SK-N-MC (cell line): ENCODE results near the gene SNX24.

Source experiments
- DNase-seq: peaks from one replicate; pipeline ENCODE4 v3.0.0-alpha.2; 2011; ENCODE audit warnings: low read depth, low spot score
- H3K27ac ChIP-seq: fragments of 200-600 bp; sonication (generic); 2 replicates; pipeline ENCODE4 v1.5.1; 2016; ENCODE audit warnings: mixed run types
- H3K36me3 ChIP-seq: fragments of 200-600 bp; sonication (generic); 2 replicates; pipeline ENCODE4 v1.6.1; 2017; ENCODE audit warnings: antibody characterized with exemption, low read length, mixed read lengths; ENCODE audit not compliant: insufficient read depth
- H3K4me3 ChIP-seq: fragments of 200-600 bp; sonication (generic); 2 replicates; pipeline ENCODE4 v1.5.1; 2016
- H3K9ac ChIP-seq: fragments of 200-600 bp; sonication (generic); 2 replicates; pipeline ENCODE4 v1.8.0; 2017; ENCODE audit warnings: mixed run types, mixed read lengths; ENCODE audit not compliant: insufficient read length
- H3K9me3 ChIP-seq: fragments of 200-600 bp; sonication (generic); 2 replicates; pipeline ENCODE4 v1.6.1; 2017; ENCODE audit warnings: low read depth, mild to moderate bottlenecking, antibody characterized with exemption, low read length, moderate library complexity, mixed read lengths
- EZH2 ChIP-seq: fragments of 200-600 bp; sonication (generic); IDR thresholded peaks from one replicate; pipeline ENCODE4 v1.6.1; 2017; ENCODE audit warnings: antibody characterized with exemption
- FOXP2 ChIP-seq: optimal IDR thresholded peaks from 2 replicates; pipeline ENCODE3; 2011; ENCODE audit warnings: mild to moderate bottlenecking, moderate library complexity; ENCODE audit not compliant: insufficient read depth; ENCODE audit errors: extremely low read length, control extremely low read depth
- POLR2AphosphoS5 ChIP-seq: IDR thresholded peaks from 2 replicates; pipeline ENCODE4 v1.6.1; 2012; ENCODE audit warnings: mild to moderate bottlenecking, low read depth, low read length, borderline replicate concordance

Gene SNX24

DNA sequence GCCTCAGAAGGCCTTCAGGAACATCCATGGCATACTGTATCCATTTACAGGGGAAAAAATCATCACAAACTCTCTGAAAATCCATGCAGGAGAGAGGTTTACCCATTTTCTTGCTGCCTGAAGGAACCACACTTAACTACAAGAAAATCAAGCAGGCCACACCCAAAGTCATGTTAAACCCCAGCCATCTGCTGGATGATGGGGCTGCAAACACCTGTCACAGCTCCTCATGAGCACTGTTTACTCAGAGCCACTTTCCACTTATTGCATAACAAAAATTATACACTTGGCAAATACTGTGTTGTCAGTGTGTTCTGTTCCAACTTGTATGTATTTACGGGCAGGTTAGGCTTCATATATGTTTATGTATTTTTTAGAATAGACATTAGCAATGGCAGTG, 155.3 kb downstream of the SNX24 start:
- no peak for DNase-seq
- TF ChIP-seq POLR2AphosphoS5 (no peak), FOXP2 (no peak), EZH2 (no peak)
- H3K36me3 ChIP-seq, result no peaks in the 10 kb centered on the region
- H3K9ac ChIP-seq, result no peak overlapping the region
- H3K4me3 ChIP-seq, result no peak overlapping the region
- no peaks in the 10 kb centered on the region for H3K9me3 ChIP-seq
- no peak overlapping the region for H3K27ac ChIP-seq

GRCh38 chr5:123001808-123002207, 156.4 kb downstream of the SNX24 start:
- Histone ChIP-seq H3K9ac (no peak overlapping the region), H3K9me3 (no peaks in the 10 kb centered on the region), H3K36me3 (no peaks in the 10 kb centered on the region), H3K27ac (no peak overlapping the region), H3K4me3 (no peak overlapping the region)
- DNase-seq, result no peak
- TF ChIP-seq EZH2 (no peak), FOXP2 (no peak), POLR2AphosphoS5 (no peak)

DNA sequence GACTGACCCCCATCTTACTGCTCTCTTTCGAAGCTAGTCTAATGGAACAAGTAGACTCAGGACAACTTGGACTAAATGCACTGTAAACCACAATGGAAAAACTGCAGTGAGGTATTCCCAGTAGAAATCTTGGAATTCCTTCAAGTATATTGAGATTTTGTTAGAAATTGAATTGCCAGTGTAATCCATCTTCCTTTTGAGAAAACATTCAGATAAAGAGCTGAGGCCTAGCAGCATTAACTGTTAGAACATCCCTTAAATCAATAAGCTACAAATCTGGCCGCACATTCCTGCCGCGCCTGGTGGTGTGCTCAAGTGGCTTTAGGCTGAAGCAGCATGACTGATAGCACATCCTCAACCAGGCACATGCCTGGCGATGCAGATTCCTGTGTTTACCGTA, 161.8 kb downstream of the SNX24 start:
- no peaks in the 10 kb centered on the region for H3K9me3 ChIP-seq
- TF ChIP-seq FOXP2, result no peak
- TF ChIP-seq EZH2, result no peak
- no peak for TF ChIP-seq POLR2AphosphoS5

DNA sequence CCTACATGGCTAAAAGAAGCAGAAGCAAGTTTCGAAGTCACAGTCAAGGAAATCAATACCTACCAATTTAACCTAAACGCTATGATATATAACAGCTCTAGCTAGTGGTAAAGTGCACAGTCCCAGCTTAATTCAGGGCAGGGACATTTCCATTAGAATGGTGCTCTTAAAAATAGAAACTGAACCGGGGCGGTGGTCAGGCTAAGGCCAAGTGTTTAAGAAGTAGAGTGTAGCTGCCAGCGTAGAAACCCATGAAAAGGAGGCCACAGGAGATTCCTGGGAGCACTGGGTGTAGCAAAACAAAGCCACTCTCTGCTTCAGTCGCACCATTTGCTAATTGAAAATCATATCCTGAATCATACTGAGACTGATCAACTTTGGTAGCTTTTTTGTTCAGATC, 162.3 kb downstream of the SNX24 start:
- no peak for TF ChIP-seq EZH2
- TF ChIP-seq POLR2AphosphoS5, result no peak
- no peak for TF ChIP-seq FOXP2
- Histone ChIP-seq H3K36me3 (no peaks in the 10 kb centered on the region), H3K9ac (no peak overlapping the region), H3K9me3 (no peaks in the 10 kb centered on the region), H3K27ac (no peak overlapping the region), H3K4me3 (no peak overlapping the region)
- DNase-seq, result no peak

More for the DNA sequence above, 161.8 kb downstream of the SNX24 start:
- Histone ChIP-seq H3K27ac (no peak overlapping the region), H3K4me3 (no peak overlapping the region), H3K9ac (no peak overlapping the region), H3K36me3 (no peaks in the 10 kb centered on the region)
- no peak for DNase-seq

- peak; percentile 28 for DNase-seq
- Histone ChIP-seq H3K9ac (no peak overlapping the region), H3K27ac (no peak overlapping the region)
These were observed 166.9 kb downstream of the SNX24 start for GRCh38 chr5:123012321-123012720.

DNA sequence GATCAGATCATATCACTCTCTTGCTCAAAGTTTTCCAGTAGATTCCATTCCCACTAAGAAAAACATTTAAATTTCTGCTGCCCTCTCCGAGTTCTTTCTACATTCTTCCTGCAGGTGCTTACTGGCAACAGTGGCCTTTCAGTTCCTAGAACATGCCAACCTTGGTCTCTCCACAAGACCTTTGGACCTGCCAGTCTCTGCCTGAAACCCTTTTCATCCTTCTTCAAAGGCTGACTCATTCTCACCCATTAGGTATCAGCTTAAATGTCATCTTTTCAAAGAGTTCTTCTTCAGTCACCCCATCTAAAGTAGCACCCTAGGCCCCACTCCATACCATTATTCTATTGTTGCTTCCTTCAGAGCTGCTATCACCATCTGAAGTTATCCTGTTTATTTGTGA, 169.3 kb downstream of the SNX24 start:
- no peak for DNase-seq
- H3K9ac ChIP-seq, result no peak overlapping the region
- TF ChIP-seq EZH2 (no peak), FOXP2 (no peak), POLR2AphosphoS5 (no peak)

More at GRCh38 chr5:123012321-123012720, 166.9 kb downstream of the SNX24 start:
- Histone ChIP-seq H3K4me3 (no peak overlapping the region), H3K36me3 (no peaks in the 10 kb centered on the region), H3K9me3 (no peaks in the 10 kb centered on the region)
- no peak for TF ChIP-seq FOXP2
- TF ChIP-seq POLR2AphosphoS5, result no peak
- TF ChIP-seq EZH2, result no peak

GRCh38 chr5:123028222-123028621, 182.8 kb downstream of the SNX24 start:
- Histone ChIP-seq H3K4me3 (no peak overlapping the region), H3K36me3 (no peaks in the 10 kb centered on the region), H3K9ac (no peak overlapping the region), H3K27ac (no peak overlapping the region), H3K9me3 (no peaks in the 10 kb centered on the region)
- no peak for DNase-seq
- TF ChIP-seq POLR2AphosphoS5, result no peak
- no peak for TF ChIP-seq FOXP2
- no peak for TF ChIP-seq EZH2

More for the DNA sequence above, 169.3 kb downstream of the SNX24 start:
- no peaks in the 10 kb centered on the region for H3K36me3 ChIP-seq
- H3K27ac ChIP-seq, result no peak overlapping the region
- H3K4me3 ChIP-seq, result no peak overlapping the region
- H3K9me3 ChIP-seq, result no peaks in the 10 kb centered on the region

DNA sequence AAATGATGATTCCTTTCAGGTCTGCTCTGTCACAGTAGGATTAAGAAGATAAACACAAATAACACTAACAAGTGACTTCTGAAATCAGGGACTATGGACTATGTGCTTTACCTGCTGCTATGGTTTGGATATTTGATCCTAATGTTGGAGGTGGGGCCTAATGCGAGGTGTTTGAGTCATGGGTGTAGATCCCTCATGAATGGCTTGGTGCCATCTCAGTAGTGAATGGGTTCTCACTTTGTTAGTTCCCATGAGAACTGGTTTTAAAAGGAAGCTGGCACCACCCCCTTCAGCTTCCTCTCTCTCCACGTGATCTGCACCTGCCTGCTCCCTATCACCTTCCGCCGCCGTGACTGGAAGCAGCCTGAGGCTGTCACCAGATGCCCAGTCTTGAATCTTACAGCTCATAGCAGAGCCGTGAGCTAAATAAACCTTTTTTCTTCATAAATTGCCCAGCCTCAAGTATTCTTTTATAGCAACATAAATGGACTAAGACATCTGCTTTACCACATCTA, 187.8 kb downstream of the SNX24 start:
- no peak for TF ChIP-seq FOXP2
- no peak for TF ChIP-seq EZH2
- no peak for TF ChIP-seq POLR2AphosphoS5
- DNase-seq, result no peak
- Histone ChIP-seq H3K9me3 (no peaks in the 10 kb centered on the region), H3K36me3 (no peaks in the 10 kb centered on the region), H3K27ac (no peak overlapping the region), H3K4me3 (no peak overlapping the region), H3K9ac (no peak overlapping the region)

GRCh38 chr5:123035360-123035917, 190.0 kb downstream of the SNX24 start:
- Histone ChIP-seq H3K9ac (no peak overlapping the region), H3K4me3 (peak overlapping the region; percentile 85), H3K9me3 (no peaks in the 10 kb centered on the region), H3K36me3 (no peaks in the 10 kb centered on the region), H3K27ac (no peak overlapping the region)
- DNase-seq, result no peak
- TF ChIP-seq EZH2 (no peak), POLR2AphosphoS5 (no peak), FOXP2 (no peak)
